Type B pancreatic cell (in vitro differentiated cells): Measurements from ENCODE around the gene MSANTD1. TPM values are rescaled to one million over a fixed set of nuclear protein-coding genes. Genes with fewer than 3 reads are reported as not detected.

Experiments
- DNase-seq: peaks from one replicate; pipeline ENCODE4 v3.0.0; 2021; ENCODE audit warnings: mixed read lengths; ENCODE audit not compliant: unreplicated experiment; ENCODE audit errors: extremely low spot score
- H3K27ac Mint-ChIP-seq: 2 replicates; pipeline ENCODE4 v1.8.0; 2021; ENCODE audit warnings: mild to moderate bottlenecking, mixed read lengths
- H3K27me3 Mint-ChIP-seq: 2 replicates; pipeline ENCODE4 v1.8.0; 2021; ENCODE audit warnings: mixed read lengths
- H3K36me3 Mint-ChIP-seq: 2 replicates; pipeline ENCODE4 v1.8.0; 2021; ENCODE audit warnings: mixed read lengths
- H3K4me1 Mint-ChIP-seq: one replicate; pipeline ENCODE4 v1.8.0; 2021; ENCODE audit warnings: mixed read lengths; ENCODE audit not compliant: unreplicated experiment
- H3K4me3 Mint-ChIP-seq: 2 replicates; pipeline ENCODE4 v1.8.0; 2021; ENCODE audit warnings: mild to moderate bottlenecking, mixed read lengths
- H3K9me3 Mint-ChIP-seq: 2 replicates; pipeline ENCODE4 v1.8.0; 2021; ENCODE audit warnings: mixed read lengths
- total RNA-seq: library from RNA; stranded (reverse); gene quantifications from 2 replicates; pipeline ENCODE4 v1.2.1, GENCODE V29; 2021; ENCODE audit warnings: low replicate concordance
- TF ChIP-seq, protein P1 (sequence below): fragments of 200-600 bp; sonication (generic); conservative IDR thresholded peaks from 2 replicates; pipeline ENCODE4 v1.5.0; 2021; ENCODE audit warnings: antibody characterized with exemption, mild to moderate bottlenecking

MSANTD1 gene
- total RNA-seq, 1 donor from 2014 or later, result 1.4 TPM

DNA sequence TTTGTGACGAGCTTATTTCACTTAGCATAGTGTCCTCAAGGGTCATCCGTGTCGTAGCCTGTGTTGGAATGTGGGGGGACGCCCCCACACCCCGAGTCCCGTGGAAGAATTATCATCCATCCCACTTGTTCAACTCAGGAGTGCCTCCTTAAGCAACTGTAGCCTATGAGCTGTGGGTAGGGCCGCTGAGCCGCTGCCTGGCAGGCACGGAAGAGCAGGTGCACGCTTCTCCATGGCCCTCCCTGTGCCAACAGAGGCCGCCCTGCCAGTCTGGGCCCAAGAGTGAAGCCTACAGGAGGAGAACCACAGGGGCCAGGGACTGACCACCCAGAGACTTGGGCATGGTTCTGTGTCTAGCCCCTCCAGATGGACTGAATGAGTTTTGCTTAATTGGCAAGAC, 41.5 kb downstream of the MSANTD1 start:
- peak; percentile 39 for DNase-seq
- H3K36me3 Mint-ChIP-seq, result peaks cover 9% of the 10 kb centered on the region
- peaks cover 25% of the 10 kb centered on the region for H3K4me1 Mint-ChIP-seq
- no peaks in the 10 kb centered on the region for H3K9me3 Mint-ChIP-seq
- peak overlapping the region; percentile 8 for H3K27ac Mint-ChIP-seq
- TF ChIP-seq, protein P1, sequence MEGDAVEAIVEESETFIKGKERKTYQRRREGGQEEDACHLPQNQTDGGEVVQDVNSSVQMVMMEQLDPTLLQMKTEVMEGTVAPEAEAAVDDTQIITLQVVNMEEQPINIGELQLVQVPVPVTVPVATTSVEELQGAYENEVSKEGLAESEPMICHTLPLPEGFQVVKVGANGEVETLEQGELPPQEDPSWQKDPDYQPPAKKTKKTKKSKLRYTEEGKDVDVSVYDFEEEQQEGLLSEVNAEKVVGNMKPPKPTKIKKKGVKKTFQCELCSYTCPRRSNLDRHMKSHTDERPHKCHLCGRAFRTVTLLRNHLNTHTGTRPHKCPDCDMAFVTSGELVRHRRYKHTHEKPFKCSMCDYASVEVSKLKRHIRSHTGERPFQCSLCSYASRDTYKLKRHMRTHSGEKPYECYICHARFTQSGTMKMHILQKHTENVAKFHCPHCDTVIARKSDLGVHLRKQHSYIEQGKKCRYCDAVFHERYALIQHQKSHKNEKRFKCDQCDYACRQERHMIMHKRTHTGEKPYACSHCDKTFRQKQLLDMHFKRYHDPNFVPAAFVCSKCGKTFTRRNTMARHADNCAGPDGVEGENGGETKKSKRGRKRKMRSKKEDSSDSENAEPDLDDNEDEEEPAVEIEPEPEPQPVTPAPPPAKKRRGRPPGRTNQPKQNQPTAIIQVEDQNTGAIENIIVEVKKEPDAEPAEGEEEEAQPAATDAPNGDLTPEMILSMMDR, result no peak
- peak overlapping the region; percentile 39 for H3K4me3 Mint-ChIP-seq
- peaks cover 6% of the 10 kb centered on the region for H3K27me3 Mint-ChIP-seq

DNA sequence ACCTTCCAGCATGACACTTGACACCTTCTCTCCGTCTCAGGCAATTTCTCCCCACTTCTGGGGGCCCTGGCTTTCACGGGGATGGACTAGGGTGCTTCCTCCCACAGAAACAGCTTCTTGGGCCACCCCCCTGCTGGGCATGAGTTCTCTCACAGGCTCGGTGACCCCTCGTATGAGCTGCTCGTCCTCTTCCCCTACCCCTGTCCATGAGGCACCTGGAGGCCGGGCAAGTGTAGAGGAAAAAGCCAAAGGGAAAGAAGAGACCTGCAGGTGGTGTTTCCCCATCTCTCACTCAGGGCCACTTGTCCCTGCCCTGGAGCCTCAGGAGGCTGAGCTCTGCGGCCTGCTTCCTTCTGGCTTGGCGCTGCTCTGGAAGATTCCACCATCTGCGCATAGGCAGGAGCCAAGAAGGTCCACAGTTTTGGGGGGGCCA, 41.9 kb downstream of the MSANTD1 start:
- TF ChIP-seq, protein P1, result no peak

DNA sequence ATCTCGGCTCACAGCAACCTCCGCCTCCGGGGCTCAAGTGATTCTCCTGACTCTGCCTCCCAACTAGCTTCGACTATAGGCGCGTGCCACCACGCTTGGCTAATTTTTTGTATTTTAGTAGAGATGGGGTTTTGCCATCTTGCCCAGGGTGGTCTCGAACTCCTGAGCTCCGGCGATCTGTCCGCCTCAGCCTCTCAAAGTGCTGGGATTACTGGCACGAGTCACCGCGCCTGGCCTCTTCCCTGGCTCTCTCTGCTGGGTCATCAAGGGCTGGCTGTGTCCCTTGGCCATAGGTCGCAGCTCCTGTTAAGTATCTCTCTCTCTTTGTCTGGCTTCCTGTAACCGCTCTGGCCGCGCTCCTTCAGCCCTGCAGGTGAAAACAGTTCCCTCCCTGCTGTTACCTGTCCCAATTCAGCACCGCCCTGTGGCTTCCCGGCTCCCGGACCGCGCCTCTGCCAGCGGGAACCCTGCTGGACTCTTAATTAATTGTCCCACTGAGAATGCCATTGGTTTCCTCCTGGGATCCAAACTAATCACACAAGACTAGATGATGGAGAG, 42.5 kb downstream of the MSANTD1 start:
- H3K4me1 Mint-ChIP-seq, result peaks cover 25% of the 10 kb centered on the region
- peaks cover 14% of the 10 kb centered on the region for H3K36me3 Mint-ChIP-seq
- H3K27me3 Mint-ChIP-seq, result peaks cover 6% of the 10 kb centered on the region
- peak overlapping the region; percentile 95 for H3K4me3 Mint-ChIP-seq
- TF ChIP-seq, protein P1, result no peak
- peak overlapping the region; percentile 88 for H3K27ac Mint-ChIP-seq
- DNase-seq, result peak; percentile 67
- no peaks in the 10 kb centered on the region for H3K9me3 Mint-ChIP-seq

More for the DNA sequence above, 41.9 kb downstream of the MSANTD1 start:
- peaks cover 9% of the 10 kb centered on the region for H3K36me3 Mint-ChIP-seq
- peaks cover 25% of the 10 kb centered on the region for H3K4me1 Mint-ChIP-seq
- H3K27ac Mint-ChIP-seq, result no peak overlapping the region
- H3K4me3 Mint-ChIP-seq, result peak overlapping the region; percentile 39
- H3K27me3 Mint-ChIP-seq, result peaks cover 6% of the 10 kb centered on the region
- no peaks in the 10 kb centered on the region for H3K9me3 Mint-ChIP-seq
- DNase-seq, result peak; percentile 61

DNA sequence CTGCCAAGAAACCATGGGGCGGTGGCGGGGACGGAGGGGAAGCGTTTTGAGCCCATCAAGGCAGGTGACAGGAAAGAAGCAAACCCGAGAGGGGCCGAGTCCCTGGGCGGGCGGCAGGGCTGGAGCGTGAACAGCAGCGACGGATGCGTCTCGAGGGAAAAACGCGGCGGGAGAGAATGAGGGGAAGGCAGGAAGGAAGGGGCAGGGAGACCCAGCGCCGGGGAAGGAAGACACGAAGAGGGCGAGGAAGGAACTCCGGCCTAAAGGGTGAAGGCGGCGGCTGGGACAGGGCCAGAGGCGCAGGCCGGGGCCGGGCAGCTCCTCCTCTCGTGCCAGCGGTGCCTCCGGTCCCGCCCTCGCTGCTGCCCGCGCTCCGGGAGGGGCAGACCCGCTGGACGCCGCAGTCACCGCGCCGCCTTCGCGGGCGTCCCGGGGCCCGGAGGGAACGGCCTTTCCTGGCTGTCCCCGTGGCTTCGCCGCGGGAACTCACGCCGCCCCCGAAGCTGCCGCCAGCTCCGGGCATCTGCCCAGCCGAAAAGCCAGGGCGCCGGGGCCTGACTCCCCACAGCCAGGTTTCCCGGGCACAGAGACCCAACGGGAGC, 43.1 kb downstream of the MSANTD1 start:
- Mint-ChIP-seq H3K36me3 (peaks cover 16% of the 10 kb centered on the region), H3K4me3 (peak overlapping the region; percentile 95), H3K9me3 (no peaks in the 10 kb centered on the region), H3K4me1 (peaks cover 26% of the 10 kb centered on the region), H3K27ac (peak overlapping the region; percentile 88), H3K27me3 (peaks cover 6% of the 10 kb centered on the region)
- DNase-seq, result peak; percentile 74
- TF ChIP-seq, protein P1, result no peak

DNA sequence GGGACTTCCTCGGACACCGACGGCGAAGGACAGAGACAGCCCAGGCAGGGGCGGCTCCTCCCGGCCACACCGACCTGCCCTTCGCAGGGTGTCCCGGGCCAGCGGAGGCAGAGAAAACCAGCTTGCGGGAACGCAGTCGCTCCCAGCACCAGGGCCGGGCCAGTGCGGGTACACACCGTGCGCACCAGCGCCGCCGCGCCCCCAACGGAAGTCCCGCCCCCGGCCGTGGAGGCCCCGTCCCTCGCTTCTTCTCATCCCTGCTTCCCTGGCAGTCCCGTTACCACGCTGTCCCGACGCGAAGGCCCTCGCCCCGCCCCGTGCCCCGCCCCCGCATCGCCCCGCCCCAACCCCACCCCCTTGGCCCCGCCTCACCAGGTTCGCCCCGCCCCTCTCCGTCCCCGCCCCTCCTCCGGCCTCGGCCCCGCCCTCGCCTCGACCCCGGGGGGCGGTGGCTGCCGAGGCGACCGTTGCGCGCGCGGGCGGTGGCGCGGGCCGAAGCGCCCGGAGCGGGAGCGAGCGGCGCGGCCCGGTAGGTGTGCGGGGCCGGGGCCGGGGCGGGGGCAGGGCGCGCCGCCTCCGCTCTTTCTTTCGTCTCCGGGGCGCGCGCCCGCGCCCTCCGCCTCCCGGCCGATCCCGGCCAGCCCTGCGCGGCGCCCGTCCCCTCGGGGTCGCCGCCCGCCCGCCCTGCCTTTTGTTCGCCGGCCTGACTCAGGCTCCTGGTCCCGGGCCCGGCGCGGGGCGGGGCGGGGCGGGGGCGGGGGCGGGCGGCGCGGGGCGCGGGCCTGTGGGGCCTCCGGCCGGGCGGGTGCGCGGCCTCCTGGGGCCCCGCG, 43.8 kb downstream of the MSANTD1 start, which contains the start of gene RGS12:
RGS12 (plus strand) TSS at position 451 of the 830 bp plus-strand sequence. CDS start 23,150 bp downstream, outside the sequence.
- peak; percentile 96 for DNase-seq
- peaks cover 6% of the 10 kb centered on the region for H3K27me3 Mint-ChIP-seq
- peak within 1 kb of the TSS; percentile 88 for H3K27ac Mint-ChIP-seq
- TF ChIP-seq, protein P1, result no peak
- H3K36me3 Mint-ChIP-seq, result peaks cover 23% of the 10 kb centered on the region
- peaks cover 4% of the 10 kb centered on the region for H3K9me3 Mint-ChIP-seq
- peaks cover 33% of the 10 kb centered on the region for H3K4me1 Mint-ChIP-seq
- peak within 1 kb of the TSS; percentile 95 for H3K4me3 Mint-ChIP-seq
